ENCODE data around the gene ZBTB8A.

Gene ZBTB8A

DNA sequence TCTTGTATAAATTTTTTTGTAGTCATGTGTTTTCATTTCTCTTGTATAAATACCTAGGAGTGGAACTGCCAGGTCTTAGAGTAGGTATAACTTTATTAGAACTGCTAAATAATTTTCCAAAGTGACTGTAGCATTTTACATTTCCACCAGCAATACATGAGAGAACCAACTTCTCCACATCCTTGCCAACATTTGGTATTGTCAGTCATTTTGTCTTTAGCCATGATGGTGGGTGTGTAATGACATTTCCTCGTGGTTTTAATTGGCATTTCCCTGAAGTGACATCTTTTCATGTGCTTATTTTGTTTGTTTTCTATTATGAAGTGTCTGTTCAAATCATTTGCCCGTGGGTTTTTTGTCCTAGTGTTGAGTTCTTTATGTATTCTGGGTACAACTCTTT, 29.7 kb downstream of the ZBTB8A start:
- H3K79me2 ChIP-seq (ENCODE audit: insufficient read depth, low read depth): no peaks in the 10 kb centered on the region
- no peak overlapping the region for H3K27ac ChIP-seq
- H3K36me3 ChIP-seq (ENCODE audit: insufficient read depth): no peaks in the 10 kb centered on the region
- H3K4me3 ChIP-seq (IDR thresholded peaks at IDR 0.05; ENCODE audit: insufficient read depth, low read depth, low read length): no peak overlapping the region
- no peaks in the 10 kb centered on the region for H3K4me1 ChIP-seq (ENCODE audit: low read depth, poor library complexity, severe bottlenecking)
- TF ChIP-seq, protein P1, sequence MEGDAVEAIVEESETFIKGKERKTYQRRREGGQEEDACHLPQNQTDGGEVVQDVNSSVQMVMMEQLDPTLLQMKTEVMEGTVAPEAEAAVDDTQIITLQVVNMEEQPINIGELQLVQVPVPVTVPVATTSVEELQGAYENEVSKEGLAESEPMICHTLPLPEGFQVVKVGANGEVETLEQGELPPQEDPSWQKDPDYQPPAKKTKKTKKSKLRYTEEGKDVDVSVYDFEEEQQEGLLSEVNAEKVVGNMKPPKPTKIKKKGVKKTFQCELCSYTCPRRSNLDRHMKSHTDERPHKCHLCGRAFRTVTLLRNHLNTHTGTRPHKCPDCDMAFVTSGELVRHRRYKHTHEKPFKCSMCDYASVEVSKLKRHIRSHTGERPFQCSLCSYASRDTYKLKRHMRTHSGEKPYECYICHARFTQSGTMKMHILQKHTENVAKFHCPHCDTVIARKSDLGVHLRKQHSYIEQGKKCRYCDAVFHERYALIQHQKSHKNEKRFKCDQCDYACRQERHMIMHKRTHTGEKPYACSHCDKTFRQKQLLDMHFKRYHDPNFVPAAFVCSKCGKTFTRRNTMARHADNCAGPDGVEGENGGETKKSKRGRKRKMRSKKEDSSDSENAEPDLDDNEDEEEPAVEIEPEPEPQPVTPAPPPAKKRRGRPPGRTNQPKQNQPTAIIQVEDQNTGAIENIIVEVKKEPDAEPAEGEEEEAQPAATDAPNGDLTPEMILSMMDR (conservative IDR thresholded peaks at IDR 0.05; ENCODE audit: low read depth, low read length): no peak
- no peaks in the 10 kb centered on the region for H4K20me1 ChIP-seq (ENCODE audit: insufficient read depth)
- no peaks in the 10 kb centered on the region for H3K27me3 ChIP-seq (ENCODE audit: insufficient read depth, low read depth)
- no peak overlapping the region for H3K4me2 ChIP-seq
- no peak overlapping the region for H3K9ac ChIP-seq
- no peak overlapping the region for H2AFZ ChIP-seq (ENCODE audit: low read depth)

DNA sequence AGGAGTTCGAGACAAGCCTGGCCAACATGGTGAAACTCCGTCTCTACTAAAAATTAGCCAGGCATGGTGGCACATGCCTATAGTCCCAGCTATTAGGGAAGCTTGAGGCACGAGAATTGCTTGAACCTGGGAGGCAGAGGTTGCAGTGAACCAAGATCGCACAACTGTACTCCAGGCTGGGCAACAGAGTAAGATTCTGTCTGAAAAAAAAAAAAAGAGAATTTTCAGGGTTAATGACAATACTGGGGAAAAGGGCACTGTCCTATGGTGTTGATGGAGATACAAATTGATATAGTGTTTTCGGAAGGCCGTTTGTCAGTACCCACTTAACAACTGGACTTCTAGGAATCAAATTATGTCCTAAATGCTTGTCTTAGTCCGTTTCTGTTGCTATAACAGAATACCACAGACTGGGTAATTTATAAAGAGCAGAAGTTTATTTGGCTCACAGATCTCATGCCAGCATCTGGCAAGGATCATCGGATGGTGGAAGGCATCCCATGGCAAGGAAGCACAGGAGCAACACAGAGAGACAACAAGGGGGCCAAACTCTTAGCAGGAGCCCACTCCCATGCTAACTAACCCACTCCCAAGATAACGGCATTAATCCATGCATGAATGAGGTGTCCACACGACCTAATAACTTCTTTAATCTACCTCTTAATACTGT, 41.3 kb downstream of the ZBTB8A start:
- H3K9ac ChIP-seq: no peak overlapping the region

DNA sequence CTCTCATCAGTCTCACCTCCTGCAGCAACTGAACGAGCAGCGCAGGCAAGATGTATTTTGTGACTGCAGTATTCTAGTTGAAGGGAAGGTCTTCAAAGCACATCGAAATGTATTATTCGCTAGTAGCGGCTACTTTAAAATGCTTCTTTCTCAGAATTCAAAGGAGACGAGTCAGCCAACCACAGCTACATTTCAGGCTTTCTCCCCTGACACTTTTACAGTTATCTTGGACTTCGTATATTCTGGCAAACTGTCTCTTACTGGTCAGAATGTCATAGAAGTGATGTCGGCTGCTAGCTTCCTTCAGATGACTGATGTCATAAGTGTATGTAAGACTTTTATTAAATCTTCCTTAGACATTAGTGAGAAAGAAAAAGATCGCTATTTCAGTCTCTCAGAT, 53.7 kb downstream of the ZBTB8A start:
- H3K4me3 ChIP-seq (IDR thresholded peaks at IDR 0.05; ENCODE audit: insufficient read depth, low read depth, low read length): no peak overlapping the region
- no peak overlapping the region for H3K9ac ChIP-seq
- no peaks in the 10 kb centered on the region for H3K27me3 ChIP-seq (ENCODE audit: insufficient read depth, low read depth)
- H2AFZ ChIP-seq (ENCODE audit: low read depth): no peak overlapping the region
- H3K79me2 ChIP-seq (ENCODE audit: insufficient read depth, low read depth): no peaks in the 10 kb centered on the region
- no peaks in the 10 kb centered on the region for H3K4me1 ChIP-seq (ENCODE audit: low read depth, poor library complexity, severe bottlenecking)
- no peak overlapping the region for H3K27ac ChIP-seq
- TF ChIP-seq, protein P1 (conservative IDR thresholded peaks at IDR 0.05; ENCODE audit: low read depth, low read length): no peak
- H3K4me2 ChIP-seq: no peak overlapping the region
- no peaks in the 10 kb centered on the region for H4K20me1 ChIP-seq (ENCODE audit: insufficient read depth)
- H3K36me3 ChIP-seq (ENCODE audit: insufficient read depth): no peaks in the 10 kb centered on the region

More for the DNA sequence above, 41.3 kb downstream of the ZBTB8A start:
- Histone ChIP-seq H3K4me3 (IDR thresholded peaks at IDR 0.05; ENCODE audit: insufficient read depth, low read depth, low read length) (no peak overlapping the region), H3K27me3 (ENCODE audit: insufficient read depth, low read depth) (no peaks in the 10 kb centered on the region), H3K27ac (no peak overlapping the region), H3K36me3 (ENCODE audit: insufficient read depth) (no peaks in the 10 kb centered on the region), H4K20me1 (ENCODE audit: insufficient read depth) (no peaks in the 10 kb centered on the region), H3K4me1 (ENCODE audit: low read depth, poor library complexity, severe bottlenecking) (no peaks in the 10 kb centered on the region), H2AFZ (ENCODE audit: low read depth) (no peak overlapping the region), H3K4me2 (no peak overlapping the region), H3K79me2 (ENCODE audit: insufficient read depth, low read depth) (no peaks in the 10 kb centered on the region)
- TF ChIP-seq, protein P1 (conservative IDR thresholded peaks at IDR 0.05; ENCODE audit: low read depth, low read length): no peak

DNA sequence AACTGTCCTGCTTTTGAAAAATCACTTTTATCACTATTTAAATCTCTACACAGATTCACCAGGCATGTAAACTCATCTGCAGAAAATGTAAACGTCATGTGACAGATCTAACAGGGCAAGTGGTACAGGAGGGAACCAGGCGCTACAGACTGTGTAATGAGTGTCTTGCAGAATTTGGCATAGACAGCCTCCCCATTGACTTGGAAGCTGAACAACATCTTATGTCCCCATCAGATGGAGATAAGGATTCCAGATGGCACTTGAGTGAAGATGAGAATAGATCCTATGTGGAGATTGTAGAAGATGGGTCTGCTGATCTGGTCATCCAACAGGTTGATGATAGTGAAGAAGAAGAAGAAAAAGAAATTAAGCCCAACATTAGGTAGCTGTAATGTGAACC, 60.8 kb downstream of the ZBTB8A start:
- H4K20me1 ChIP-seq (ENCODE audit: insufficient read depth): no peaks in the 10 kb centered on the region

More for the DNA sequence above, 60.8 kb downstream of the ZBTB8A start:
- TF ChIP-seq, protein P1 (conservative IDR thresholded peaks at IDR 0.05; ENCODE audit: low read depth, low read length): no peak
- Histone ChIP-seq H3K27me3 (ENCODE audit: insufficient read depth, low read depth) (no peaks in the 10 kb centered on the region), H3K79me2 (ENCODE audit: insufficient read depth, low read depth) (no peaks in the 10 kb centered on the region), H3K4me3 (IDR thresholded peaks at IDR 0.05; ENCODE audit: insufficient read depth, low read depth, low read length) (no peak overlapping the region), H2AFZ (ENCODE audit: low read depth) (no peak overlapping the region), H3K4me2 (no peak overlapping the region), H3K27ac (no peak overlapping the region), H3K4me1 (ENCODE audit: low read depth, poor library complexity, severe bottlenecking) (no peaks in the 10 kb centered on the region), H3K36me3 (ENCODE audit: insufficient read depth) (no peaks in the 10 kb centered on the region), H3K9ac (no peak overlapping the region)
